ENCODE results near the gene AMH.

DNA sequence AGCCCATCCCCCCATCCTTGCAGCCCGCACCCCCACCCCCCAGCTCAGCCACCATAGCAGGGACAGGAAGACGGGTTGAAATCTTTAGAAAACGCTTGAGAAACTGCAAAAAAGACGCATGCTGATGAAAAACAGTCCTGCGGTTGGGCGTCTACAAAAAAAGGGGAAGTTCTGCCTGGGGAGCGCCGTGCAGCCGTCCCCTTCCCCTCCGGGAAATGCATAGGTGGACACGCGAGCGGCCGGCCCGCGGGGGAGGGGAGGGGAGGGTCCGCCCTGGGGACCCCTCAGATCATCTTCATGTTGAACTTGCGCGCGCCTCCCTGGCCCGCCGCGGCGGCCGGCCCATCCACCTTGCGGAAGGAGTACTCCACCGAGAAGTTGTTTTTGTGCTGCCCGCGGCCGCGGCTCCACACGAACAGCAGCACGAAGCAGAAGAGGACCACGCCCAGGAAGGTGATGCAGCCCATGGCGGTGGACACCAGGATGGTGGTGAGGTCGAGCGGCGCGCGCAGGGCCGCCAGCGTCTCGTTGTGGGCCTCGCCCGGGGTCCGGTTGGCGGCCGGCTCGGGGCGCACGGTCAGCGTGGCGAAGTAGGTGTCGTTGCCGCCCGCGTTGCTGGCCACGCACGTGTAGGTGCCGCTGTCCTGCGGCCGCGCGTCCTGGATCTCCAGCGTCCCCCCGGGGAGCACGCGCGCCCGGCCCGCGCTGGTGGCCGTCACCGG lies 40.8 kb downstream of the AMH start:
- TF ChIP-seq CTCF (conservative IDR thresholded peaks at IDR 0.05 in 1 of 2, IDR thresholded peaks at IDR 0.05 in 1 of 2; ENCODE audit: low read depth in 1 of 2, low read length in 2 of 2) (no peak), EZH2 (IDR thresholded peaks at IDR 0.05; ENCODE audit: low read length, missing control alignments) (no peak)

Data from fibroblast of lung (primary cell).